DOHH2 (cell line): Measurements from ENCODE around the gene CNDP1.

Experiments
- EZH2phosphoT487 ChIP-seq: fragments of 200-600 bp; sonication (generic); IDR thresholded peaks from 2 replicates; pipeline ENCODE4 v1.6.1; 2017; ENCODE audit warnings: borderline replicate concordance, mild to moderate bottlenecking, antibody characterized with exemption, low read length, moderate library complexity, mixed read lengths
- TF ChIP-seq, protein P1 (sequence below): fragments of 200-600 bp; sonication (generic); IDR thresholded peaks from one replicate; pipeline ENCODE4 v1.5.1; 2014; ENCODE audit warnings: antibody characterized with exemption, mild to moderate bottlenecking, low read depth, low read length; ENCODE audit not compliant: poor library complexity, severe bottlenecking

DNA sequence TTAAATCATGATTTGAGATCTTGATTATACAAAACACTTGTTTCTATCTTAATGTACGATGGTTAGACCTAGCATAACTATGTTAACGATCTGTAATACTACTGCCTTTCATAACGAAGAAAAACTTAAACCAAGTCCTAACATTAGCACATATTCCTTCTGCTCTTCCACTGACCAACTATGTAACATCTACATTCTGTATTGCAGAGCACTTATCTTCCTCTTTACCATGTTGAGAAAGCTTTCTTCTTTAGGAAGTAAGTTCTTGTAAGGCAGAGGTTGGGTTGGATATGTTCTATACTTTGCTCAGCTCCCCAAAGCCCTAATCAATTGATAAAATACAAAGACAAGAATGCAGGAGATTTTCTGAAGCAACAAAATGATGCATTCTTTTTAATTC is 55.5 kb downstream of the CNDP1 start:
- TF ChIP-seq, protein P1, sequence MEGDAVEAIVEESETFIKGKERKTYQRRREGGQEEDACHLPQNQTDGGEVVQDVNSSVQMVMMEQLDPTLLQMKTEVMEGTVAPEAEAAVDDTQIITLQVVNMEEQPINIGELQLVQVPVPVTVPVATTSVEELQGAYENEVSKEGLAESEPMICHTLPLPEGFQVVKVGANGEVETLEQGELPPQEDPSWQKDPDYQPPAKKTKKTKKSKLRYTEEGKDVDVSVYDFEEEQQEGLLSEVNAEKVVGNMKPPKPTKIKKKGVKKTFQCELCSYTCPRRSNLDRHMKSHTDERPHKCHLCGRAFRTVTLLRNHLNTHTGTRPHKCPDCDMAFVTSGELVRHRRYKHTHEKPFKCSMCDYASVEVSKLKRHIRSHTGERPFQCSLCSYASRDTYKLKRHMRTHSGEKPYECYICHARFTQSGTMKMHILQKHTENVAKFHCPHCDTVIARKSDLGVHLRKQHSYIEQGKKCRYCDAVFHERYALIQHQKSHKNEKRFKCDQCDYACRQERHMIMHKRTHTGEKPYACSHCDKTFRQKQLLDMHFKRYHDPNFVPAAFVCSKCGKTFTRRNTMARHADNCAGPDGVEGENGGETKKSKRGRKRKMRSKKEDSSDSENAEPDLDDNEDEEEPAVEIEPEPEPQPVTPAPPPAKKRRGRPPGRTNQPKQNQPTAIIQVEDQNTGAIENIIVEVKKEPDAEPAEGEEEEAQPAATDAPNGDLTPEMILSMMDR: no peak
- TF ChIP-seq EZH2phosphoT487: no peak
